Adrenal gland (tissue), 12 donors: ENCODE results near the gene CLDN9. TPM values are rescaled to one million over a fixed set of nuclear protein-coding genes. Genes with fewer than 3 reads are reported as not detected.
"Not testable (repeated sequence)": the region's sequence is repeated elsewhere in the genome, so short reads cannot be mapped to it uniquely, and the experiment has no call there.

Experiments used
- DNase-seq, 7 donors: peaks; one replicate each; pipeline ENCODE4 v3.0.0-alpha.2; 2019 to 2020
- H3K27ac ChIP-seq, 5 donors: fragments of 200-600 bp; sonication (generic) in 4 of 5; 1 replicate in 3 of 5; 2 replicates in 2 of 5; pipeline versions ENCODE4 v1.5.1 to v1.8.0; 2016 to 2020; ENCODE audit warnings: mild to moderate bottlenecking in 1 of 5
- H3K27me3 ChIP-seq: fragments of 200-600 bp; 2 replicates; pipeline ENCODE4 v1.8.0; 2021
- H3K36me3 ChIP-seq, 2 donors: fragments of 200-600 bp; replicated peaks in 1 of 2; 1 replicate in 1 of 2; 2 replicates in 1 of 2; pipeline versions ENCODE4 v1.5.1 to v1.8.0; 2018 to 2022
- H3K4me1 ChIP-seq, 2 donors: fragments of 200-600 bp; replicated peaks in 1 of 2; 1 replicate in 1 of 2; 2 replicates in 1 of 2; pipeline versions ENCODE4 v1.5.1 to v1.8.0; 2018 to 2021
- H3K4me3 ChIP-seq, 4 donors: fragments of 200-600 bp; sonication (generic) in 3 of 4; one replicate each; pipeline ENCODE4 v1.5.1; 2016 to 2018
- H3K9me3 ChIP-seq, 3 donors: fragments of 200-600 bp; sonication (generic) in 1 of 3; replicated peaks in 1 of 3; 1 replicate in 2 of 3; 2 replicates in 1 of 3; pipeline versions ENCODE4 v1.5.1 to v1.8.0; 2016 to 2021
- CTCF ChIP-seq, 6 experiments: fragments of 450-650 bp in 4 of 6; fragments of 200-600 bp in 2 of 6; sonication (generic) in 1 of 6; IDR thresholded peaks; 1 replicate in 5 of 6; 2 replicates in 1 of 6; pipeline versions ENCODE4 v1.5.1 to v1.8.0; 2016 to 2021; ENCODE audit warnings: antibody characterized with exemption in 6 of 6, mild to moderate bottlenecking in 2 of 6, moderate library complexity in 1 of 6
- POLR2A ChIP-seq, 2 donors: fragments of 450-650 bp; IDR thresholded peaks; one replicate each; pipeline ENCODE4 v1.6.1; 2017; ENCODE audit warnings: antibody characterized with exemption in 2 of 2, mild to moderate bottlenecking in 2 of 2, moderate library complexity in 1 of 2
- WGBS, 4 donors: extraction: QIAGEN DNeasy Blood & Tissue Kit in 2 of 4; methylation state at CpG; one replicate each; pipeline versions ENCODE4 v1.1.5 to v1.1.7; 2013 to 2017; 5-methylcytosine and 5-hydroxymethylcytosine counted together
- intact Hi-C, 2 donors: fragments of 100-400 bp; cut with DNase I; formaldehyde crosslinking; loops; one replicate each; pipeline versions ENCODE4 v1.14.1 to v1.15.0; 2022 to 2023
- polyA plus RNA-seq, 3 donors: library from polyadenylated mRNA; stranded (reverse); fragments of 200-250 nt in 2 of 3; fragments of 350-450 nt in 1 of 3; fragmentation: Illumina TruSeq in 1 of 3; extraction: RNeasy Lipid Tissue Mini Kit (QIAGEN cat#74804) in 1 of 3; gene quantifications; one replicate each; pipeline ENCODE4 v1.2.3, GENCODE V29; 2013 to 2014
- total RNA-seq, 9 donors: library from RNA; depleted of rRNA in 4 of 9; stranded (reverse); fragments of >200 nt in 4 of 9; fragments of 120-200 nt in 1 of 9; fragmentation: NEBNext Ultra II Directional in 1 of 9; extraction: Animal tissue kit (Norgen Biotek cat#: 25700) in 1 of 9; gene quantifications; one replicate each; pipeline versions ENCODE4 v1.1.0 to v1.2.4, GENCODE V29; 2013 to 2023
- donor health status: healthy with polysubstance abuse.
- donor health status: Bipolar disorder and iron deficiency.
- donor health status: DM: yes; HTN: yes; CAD: no.
- donor health status: DM: no; HTN: no; CAD: no.
- donor health status: DM: no; HTN: no; CAD: no.
- donor health status: DM: yes; HTN: yes; CAD: no.

CLDN9 gene
- total and polyA plus RNA-seq, 12 donors = 0.28 to 1.4 (median 0.32) TPM; not detected in 8

GRCh38 chr16:3047387-3047720, 34.6 kb downstream of the CLDN9 start:
- Histone ChIP-seq H3K27me3 (peaks cover 58% of the 10 kb centered on the region), H3K36me3 (no peaks in the 10 kb centered on the region), H3K4me3 (no peak overlapping the region), H3K4me1 (peaks cover 4 to 13% of the 10 kb centered on the region in 2 donors), H3K9me3 (no peaks in the 10 kb centered on the region), H3K27ac (no peak overlapping the region)
- WGBS, 4 donors = 18 to 24% (median 21%) methylated on average over 3 to 13 of the region's 13 CpGs
- DNase-seq = no peak
- intact Hi-C loops = no loop called here
- no peak for TF ChIP-seq CTCF (IDR thresholded peaks at IDR 0.05)
- TF ChIP-seq POLR2A (IDR thresholded peaks at IDR 0.05) = no peak

- intact Hi-C loops = loop anchor here in 1 of 2 donors (10.0 kb wide), 2 partner anchors 75 to 125 kb away; no protein-coding TSS in a partner anchor
- no peak overlapping the region for H3K27ac ChIP-seq
- H3K4me1 ChIP-seq = peaks cover 4 to 13% of the 10 kb centered on the region in 2 donors
- TF ChIP-seq CTCF (IDR thresholded peaks at IDR 0.05) = no peak
- H3K4me3 ChIP-seq = no peak overlapping the region
- no peaks in the 10 kb centered on the region for H3K36me3 ChIP-seq
- no peak for DNase-seq
- H3K9me3 ChIP-seq = no peaks in the 10 kb centered on the region
- WGBS, 4 donors = 76 to 89% (median 80%) methylated on average over 10 to 26 of the region's 26 CpGs
- H3K27me3 ChIP-seq = peaks cover 36% of the 10 kb centered on the region
Observed at GRCh38 chr16:3049921-3050481, 37.3 kb downstream of the CLDN9 start.

GRCh38 chr16:3050487-3050886, 37.8 kb downstream of the CLDN9 start:
- peaks cover 32% of the 10 kb centered on the region for H3K27me3 ChIP-seq
- H3K36me3 ChIP-seq = no peaks in the 10 kb centered on the region
- intact Hi-C loops = loop anchor here in 1 of 2 donors (10.0 kb wide), 2 partner anchors 74 to 124 kb away; no protein-coding TSS in a partner anchor
- 78 to 86% (median 81%) methylated on average over 5 of the region's 5 CpGs for WGBS, 4 donors
- DNase-seq = no peak
- H3K9me3 ChIP-seq = no peaks in the 10 kb centered on the region
- no peak overlapping the region for H3K4me3 ChIP-seq
- peaks cover under 1 to 13% of the 10 kb centered on the region in 2 donors for H3K4me1 ChIP-seq
- no peak overlapping the region for H3K27ac ChIP-seq
- no peak for TF ChIP-seq POLR2A (IDR thresholded peaks at IDR 0.05)

GRCh38 chr16:3051009-3051408, 38.3 kb downstream of the CLDN9 start:
- TF ChIP-seq POLR2A (IDR thresholded peaks at IDR 0.05) = no peak
- TF ChIP-seq CTCF (IDR thresholded peaks at IDR 0.05) = no peak
- Histone ChIP-seq H3K36me3 (no peaks in the 10 kb centered on the region), H3K27me3 (peaks cover 27% of the 10 kb centered on the region), H3K9me3 (no peaks in the 10 kb centered on the region), H3K4me3 (no peak overlapping the region), H3K4me1 (peaks cover 0 to 8% of the 10 kb centered on the region in 2 donors), H3K27ac (no peak overlapping the region)
- intact Hi-C loops = loop anchor here in 1 of 2 donors (10.0 kb wide), 2 partner anchors 74 to 124 kb away; no protein-coding TSS in a partner anchor
- 28 to 54% (median 41%) methylated on average over 3 to 4 of the region's 4 CpGs for WGBS, 4 donors
- no peak for DNase-seq

- DNase-seq = no peak
- WGBS, 4 donors = 44 to 85% (median 67%) methylated on average over 6 to 9 of the region's 9 CpGs
- Histone ChIP-seq H3K9me3 (no peaks in the 10 kb centered on the region), H3K4me3 (no peak overlapping the region), H3K27me3 (peaks cover 22% of the 10 kb centered on the region), H3K27ac (no peak overlapping the region), H3K4me1 (peaks cover 0 to 5% of the 10 kb centered on the region in 2 donors), H3K36me3 (no peaks in the 10 kb centered on the region)
- intact Hi-C loops = loop anchor here in 1 of 2 donors (10.0 kb wide), 2 partner anchors 73 to 123 kb away; no protein-coding TSS in a partner anchor
- TF ChIP-seq CTCF (IDR thresholded peaks at IDR 0.05) (no peak), POLR2A (IDR thresholded peaks at IDR 0.05) (no peak)
Observed at GRCh38 chr16:3051494-3051893, 38.8 kb downstream of the CLDN9 start.

GRCh38 chr16:3052571-3053329, 40.0 kb downstream of the CLDN9 start:
- WGBS, 4 donors = 72 to 83% (median 75%) methylated on average over 2 to 11 of the region's 12 CpGs
- DNase-seq, H3K9me3 ChIP-seq, H3K4me1 ChIP-seq, H3K27ac ChIP-seq, H3K4me3 ChIP-seq, H3K36me3 ChIP-seq: not testable (repeated sequence)
- H3K27me3 ChIP-seq = peaks cover 13% of the 10 kb centered on the region
- intact Hi-C loops = loop anchor here in 1 of 2 donors (10.0 kb wide), 2 partner anchors 72 to 122 kb away; no protein-coding TSS in a partner anchor

- H3K4me1 ChIP-seq, H3K4me3 ChIP-seq, DNase-seq, H3K27ac ChIP-seq, H3K27me3 ChIP-seq, H3K36me3 ChIP-seq, H3K9me3 ChIP-seq: not testable (repeated sequence)
- 80 to 84% (median 82%) methylated on average over 1 to 13 of the region's 13 CpGs for WGBS, 4 donors
- intact Hi-C loops = loop anchor here in 1 of 2 donors (10.0 kb wide), 2 partner anchors 71 to 121 kb away; no protein-coding TSS in a partner anchor
Observed at GRCh38 chr16:3053330-3053710, 40.6 kb downstream of the CLDN9 start.
